ENCODE measurements around the gene TUBGCP6. TPM values are rescaled to one million over a fixed set of nuclear protein-coding genes. Genes with fewer than 3 reads are reported as not detected.

The TUBGCP6 gene
- total RNA-seq, 4 donors from 2014 or later: 51.5 to 163 (median 111) TPM

DNA sequence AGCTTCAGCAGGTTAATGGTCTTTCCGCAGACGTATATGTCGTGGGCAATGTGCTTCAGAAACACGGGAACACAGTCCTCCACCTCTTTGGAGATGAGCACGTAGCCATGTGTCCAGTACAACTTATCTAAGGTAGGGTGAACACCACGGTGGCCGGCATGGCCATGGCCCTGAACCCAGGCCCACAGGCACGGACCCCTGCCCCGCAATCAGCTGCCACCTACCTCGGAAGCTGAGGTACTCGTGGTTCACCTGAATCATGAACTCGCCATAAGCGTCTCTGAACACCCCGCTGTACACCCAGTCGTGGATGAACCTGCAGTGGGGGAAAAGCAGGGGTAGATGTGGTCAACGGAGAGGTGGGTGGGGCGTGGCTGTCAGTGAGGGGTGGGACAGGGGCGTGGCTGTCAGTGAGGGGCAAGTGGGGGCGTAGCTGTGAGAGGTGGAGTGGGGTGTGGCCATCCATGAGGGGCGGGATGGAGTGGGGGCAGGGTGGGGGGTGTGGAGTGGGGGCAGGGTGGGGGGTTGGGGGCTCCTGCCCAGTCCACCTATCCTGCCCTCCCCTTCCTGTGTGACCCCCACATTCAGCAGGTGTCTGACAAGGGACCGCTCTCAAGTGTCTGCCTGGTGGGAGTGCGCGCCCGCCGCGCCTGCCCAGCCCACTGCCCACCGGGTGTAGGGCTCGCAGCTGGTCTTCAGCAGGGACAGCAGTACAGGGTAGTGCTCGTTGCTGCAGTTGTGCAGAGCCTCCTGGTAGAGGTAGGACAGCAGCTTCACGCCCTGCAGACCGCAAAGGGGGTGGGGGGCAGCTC, 18.6 kb downstream of the TUBGCP6 start:
- peaks cover 0 to 83% (median 0%) of the 10 kb centered on the region in 3 donors for H3K36me3 ChIP-seq
- H3K9me3 ChIP-seq: no peaks in the 10 kb centered on the region
- DNase-seq: no peak
- TF ChIP-seq, protein P1, sequence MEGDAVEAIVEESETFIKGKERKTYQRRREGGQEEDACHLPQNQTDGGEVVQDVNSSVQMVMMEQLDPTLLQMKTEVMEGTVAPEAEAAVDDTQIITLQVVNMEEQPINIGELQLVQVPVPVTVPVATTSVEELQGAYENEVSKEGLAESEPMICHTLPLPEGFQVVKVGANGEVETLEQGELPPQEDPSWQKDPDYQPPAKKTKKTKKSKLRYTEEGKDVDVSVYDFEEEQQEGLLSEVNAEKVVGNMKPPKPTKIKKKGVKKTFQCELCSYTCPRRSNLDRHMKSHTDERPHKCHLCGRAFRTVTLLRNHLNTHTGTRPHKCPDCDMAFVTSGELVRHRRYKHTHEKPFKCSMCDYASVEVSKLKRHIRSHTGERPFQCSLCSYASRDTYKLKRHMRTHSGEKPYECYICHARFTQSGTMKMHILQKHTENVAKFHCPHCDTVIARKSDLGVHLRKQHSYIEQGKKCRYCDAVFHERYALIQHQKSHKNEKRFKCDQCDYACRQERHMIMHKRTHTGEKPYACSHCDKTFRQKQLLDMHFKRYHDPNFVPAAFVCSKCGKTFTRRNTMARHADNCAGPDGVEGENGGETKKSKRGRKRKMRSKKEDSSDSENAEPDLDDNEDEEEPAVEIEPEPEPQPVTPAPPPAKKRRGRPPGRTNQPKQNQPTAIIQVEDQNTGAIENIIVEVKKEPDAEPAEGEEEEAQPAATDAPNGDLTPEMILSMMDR (IDR thresholded peaks at IDR 0.05): no peak
- TF ChIP-seq POLR2A (IDR thresholded peaks at IDR 0.05): no peak
- H3K4me3 ChIP-seq: no peak overlapping the region
- no peaks in the 10 kb centered on the region for H3K27me3 ChIP-seq
- no peak overlapping the region for H3K27ac ChIP-seq
- no peaks in the 10 kb centered on the region for H3K4me1 ChIP-seq

DNA sequence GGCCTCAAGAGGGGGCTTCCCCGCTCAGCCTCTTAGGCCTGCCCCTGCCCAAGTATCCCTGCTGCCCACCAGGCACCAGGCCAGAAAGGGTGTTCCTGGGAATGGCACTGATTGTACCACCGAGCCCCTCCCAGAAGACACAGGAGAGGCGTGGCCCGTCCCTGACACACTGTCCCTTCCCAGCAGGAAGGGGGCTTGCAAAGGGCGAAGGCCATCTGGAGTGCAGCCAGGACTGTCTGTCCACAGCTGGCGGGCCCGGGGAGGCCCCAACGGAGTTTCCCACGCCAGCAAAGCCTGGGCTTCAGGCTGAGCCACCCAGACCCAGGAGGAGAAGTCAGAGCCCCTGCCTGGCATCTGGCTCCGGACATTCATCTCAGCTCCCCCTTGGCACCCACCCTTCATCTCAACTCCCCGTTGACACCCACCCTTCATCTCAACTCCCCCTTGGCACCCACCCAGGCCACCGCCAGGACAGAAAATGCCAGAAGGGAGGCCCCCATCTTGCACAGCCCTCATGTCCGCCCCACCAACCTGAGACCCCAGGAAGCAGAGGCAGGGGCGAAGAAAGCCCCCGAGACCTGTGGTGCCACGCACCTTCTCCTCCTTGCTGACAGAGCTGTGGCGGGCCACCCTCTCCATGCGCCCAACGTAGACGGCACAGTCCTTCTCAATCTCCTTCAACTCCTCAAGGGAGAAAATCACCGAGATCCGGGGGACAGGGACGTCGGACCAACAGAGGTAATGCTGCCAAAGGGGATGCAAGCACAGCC, 19.4 kb downstream of the TUBGCP6 start:
- Histone ChIP-seq H3K9me3 (no peaks in the 10 kb centered on the region), H3K27ac (no peak overlapping the region), H3K4me3 (no peak overlapping the region), H3K4me1 (no peaks in the 10 kb centered on the region), H3K27me3 (no peaks in the 10 kb centered on the region), H3K36me3 (peaks cover 0 to 92% (median 0%) of the 10 kb centered on the region in 3 donors)
- no peak for DNase-seq
- TF ChIP-seq, protein P1 (IDR thresholded peaks at IDR 0.05): no peak
- no peak for TF ChIP-seq POLR2A (IDR thresholded peaks at IDR 0.05)

DNA sequence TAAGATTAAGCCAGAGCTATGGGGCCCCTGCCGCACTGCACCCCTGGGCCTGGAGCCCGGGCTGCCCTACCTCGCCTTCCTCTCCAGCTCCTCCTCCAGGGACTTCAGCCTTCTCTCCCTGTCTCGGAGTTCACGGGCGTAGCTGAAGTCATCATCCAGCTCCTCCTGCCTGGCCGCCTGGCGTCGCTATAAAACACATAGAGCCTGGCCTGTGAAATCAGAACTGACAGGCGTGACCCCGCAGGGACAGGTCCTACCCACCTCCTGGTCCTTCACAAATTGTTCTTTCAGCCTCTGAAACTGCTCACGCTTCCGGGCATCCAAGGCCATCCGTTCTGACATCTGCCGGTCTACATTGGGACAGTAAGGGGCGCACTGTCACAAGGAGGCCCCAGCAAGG, 20.8 kb downstream of the TUBGCP6 start:
- no peaks in the 10 kb centered on the region for H3K9me3 ChIP-seq
- H3K36me3 ChIP-seq: peaks cover 0 to 88% (median 0%) of the 10 kb centered on the region in 3 donors
- H3K4me1 ChIP-seq: peaks cover 0 to 6% (median 0%) of the 10 kb centered on the region in 4 donors
- H3K27ac ChIP-seq: no peak overlapping the region
- no peak overlapping the region for H3K4me3 ChIP-seq
- no peaks in the 10 kb centered on the region for H3K27me3 ChIP-seq
- TF ChIP-seq, protein P1 (IDR thresholded peaks at IDR 0.05): no peak
- no peak for TF ChIP-seq POLR2A (IDR thresholded peaks at IDR 0.05)
- no peak for DNase-seq

DNA sequence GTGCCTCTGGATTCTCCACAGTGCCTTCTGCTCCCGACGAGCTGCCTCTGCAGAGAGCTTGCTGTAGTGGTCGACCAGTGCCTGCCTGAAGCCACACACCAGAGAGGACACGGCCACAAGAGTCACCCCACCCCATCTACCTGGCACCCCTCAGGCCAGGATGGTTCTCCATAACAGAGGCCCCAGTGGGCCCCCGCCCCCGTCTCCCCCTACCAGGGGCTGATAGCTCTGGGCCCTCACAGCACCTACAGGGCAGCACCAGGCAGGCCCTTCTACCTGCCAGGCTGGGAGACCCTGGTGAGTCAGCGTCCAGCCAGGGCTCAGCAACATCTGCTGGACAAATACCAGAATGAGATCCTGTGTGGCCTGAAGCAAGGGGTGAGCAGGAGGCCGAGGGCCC, 22.3 kb downstream of the TUBGCP6 start:
- H3K36me3 ChIP-seq: peaks cover 0 to 89% (median 0%) of the 10 kb centered on the region in 3 donors

More for the DNA sequence above, 22.3 kb downstream of the TUBGCP6 start:
- no peak overlapping the region for H3K27ac ChIP-seq
- peaks cover 0 to 6% (median 0%) of the 10 kb centered on the region in 4 donors for H3K4me1 ChIP-seq
- no peaks in the 10 kb centered on the region for H3K9me3 ChIP-seq
- no peak for DNase-seq
- no peak overlapping the region for H3K4me3 ChIP-seq
- TF ChIP-seq, protein P1 (IDR thresholded peaks at IDR 0.05): no peak
- no peak for TF ChIP-seq POLR2A (IDR thresholded peaks at IDR 0.05)
- H3K27me3 ChIP-seq: no peaks in the 10 kb centered on the region
